ENCODE results near the gene FBN2. TPM values are rescaled to one million over a fixed set of nuclear protein-coding genes. Genes with fewer than 3 reads are reported as not detected.

The FBN2 gene
- total RNA-seq, 1 experiment from 2014 or later = 0.08 TPM

GRCh38 chr5:128355961-128356360 is 182.1 kb downstream of the FBN2 start:
- TF ChIP-seq TCF7L2 (IDR thresholded peaks at IDR 0.05; ENCODE audit: low read depth, low read length) (no peak), REST (IDR thresholded peaks at IDR 0.05; ENCODE audit: insufficient read depth in 1 of 2, low read depth in 2 of 2, low read length in 1 of 2) (no peak), CTCF (IDR thresholded peaks at IDR 0.05) (no peak), SIN3A (IDR thresholded peaks at IDR 0.05; ENCODE audit: borderline replicate concordance, insufficient read depth, low read depth, low read length) (no peak), POLR2AphosphoS5 (IDR thresholded peaks at IDR 0.05; ENCODE audit: low read depth, low read length) (no peak)
- BruUV-seq (replicated peaks) = no TSS peak
- POLR2A ChIA-PET = interaction anchor here (0.5 kb wide), 1 partner anchor 26 kb away, joined by 3 read pairs; no protein-coding TSS in a partner anchor
- in situ Hi-C loops (cut with HindIII; ENCODE audit: low pct_unique_long_range_greater_than_20kb, low sequenced_read_pairs) (no loop called here), intact Hi-C loops (cut with micrococcal nuclease; ENCODE audit: unreplicated experiment) (no loop called here)
- H3K27ac ChIP-seq (ENCODE audit: low read length) = no peak overlapping the region
- H3K36me3 ChIP-seq (ENCODE audit: control insufficient read depth, insufficient read depth, low read length) = no peaks in the 10 kb centered on the region
- no peak for ATAC-seq
- H3K27me3 ChIP-seq (ENCODE audit: control insufficient read depth, insufficient read depth, low read length) = no peaks in the 10 kb centered on the region
- CTCF ChIA-PET = no interaction called here
- no peak overlapping the region for H3K4me3 ChIP-seq (ENCODE audit: low read depth in 2 of 2, low read length in 2 of 2)
- no peak for DNase-seq (ENCODE audit: low read depth, low spot score)
- no peaks in the 10 kb centered on the region for H3K9me3 ChIP-seq (ENCODE audit: control insufficient read depth, insufficient read depth, low read depth, low read length)
- no peaks in the 10 kb centered on the region for H3K4me1 ChIP-seq (ENCODE audit: control insufficient read depth, insufficient read depth, low read length)

GRCh38 chr5:128353441-128354107 is 184.5 kb downstream of the FBN2 start:
- intact Hi-C loops (cut with micrococcal nuclease; ENCODE audit: unreplicated experiment) (no loop called here), in situ Hi-C loops (cut with HindIII; ENCODE audit: low pct_unique_long_range_greater_than_20kb, low sequenced_read_pairs) (no loop called here)
- Histone ChIP-seq H3K4me1 (ENCODE audit: control insufficient read depth, insufficient read depth, low read length) (no peaks in the 10 kb centered on the region), H3K27me3 (ENCODE audit: control insufficient read depth, insufficient read depth, low read length) (no peaks in the 10 kb centered on the region), H3K27ac (ENCODE audit: low read length) (no peak overlapping the region), H3K4me3 (ENCODE audit: low read depth in 2 of 2, low read length in 2 of 2) (no peak overlapping the region), H3K36me3 (ENCODE audit: control insufficient read depth, insufficient read depth, low read length) (no peaks in the 10 kb centered on the region), H3K9me3 (ENCODE audit: control insufficient read depth, insufficient read depth, low read depth, low read length) (no peaks in the 10 kb centered on the region)
- BruUV-seq (replicated peaks) = no TSS peak
- ATAC-seq (no peak), DNase-seq (ENCODE audit: low read depth, low spot score) (no peak)
- CTCF ChIA-PET = interaction anchor here (0.7 kb wide), 1 partner anchor 195 kb away, joined by 4 read pairs; no protein-coding TSS in a partner anchor
- TF ChIP-seq REST (IDR thresholded peaks at IDR 0.05; ENCODE audit: insufficient read depth in 1 of 2, low read depth in 2 of 2, low read length in 1 of 2) (no peak), POLR2AphosphoS5 (IDR thresholded peaks at IDR 0.05; ENCODE audit: low read depth, low read length) (no peak), CTCF (IDR thresholded peaks at IDR 0.05) (no peak), SIN3A (IDR thresholded peaks at IDR 0.05; ENCODE audit: borderline replicate concordance, insufficient read depth, low read depth, low read length) (no peak), TCF7L2 (IDR thresholded peaks at IDR 0.05; ENCODE audit: low read depth, low read length) (no peak)
- POLR2A ChIA-PET = no interaction called here
